ENCODE measurements around the gene GZF1.

Gene GZF1

DNA sequence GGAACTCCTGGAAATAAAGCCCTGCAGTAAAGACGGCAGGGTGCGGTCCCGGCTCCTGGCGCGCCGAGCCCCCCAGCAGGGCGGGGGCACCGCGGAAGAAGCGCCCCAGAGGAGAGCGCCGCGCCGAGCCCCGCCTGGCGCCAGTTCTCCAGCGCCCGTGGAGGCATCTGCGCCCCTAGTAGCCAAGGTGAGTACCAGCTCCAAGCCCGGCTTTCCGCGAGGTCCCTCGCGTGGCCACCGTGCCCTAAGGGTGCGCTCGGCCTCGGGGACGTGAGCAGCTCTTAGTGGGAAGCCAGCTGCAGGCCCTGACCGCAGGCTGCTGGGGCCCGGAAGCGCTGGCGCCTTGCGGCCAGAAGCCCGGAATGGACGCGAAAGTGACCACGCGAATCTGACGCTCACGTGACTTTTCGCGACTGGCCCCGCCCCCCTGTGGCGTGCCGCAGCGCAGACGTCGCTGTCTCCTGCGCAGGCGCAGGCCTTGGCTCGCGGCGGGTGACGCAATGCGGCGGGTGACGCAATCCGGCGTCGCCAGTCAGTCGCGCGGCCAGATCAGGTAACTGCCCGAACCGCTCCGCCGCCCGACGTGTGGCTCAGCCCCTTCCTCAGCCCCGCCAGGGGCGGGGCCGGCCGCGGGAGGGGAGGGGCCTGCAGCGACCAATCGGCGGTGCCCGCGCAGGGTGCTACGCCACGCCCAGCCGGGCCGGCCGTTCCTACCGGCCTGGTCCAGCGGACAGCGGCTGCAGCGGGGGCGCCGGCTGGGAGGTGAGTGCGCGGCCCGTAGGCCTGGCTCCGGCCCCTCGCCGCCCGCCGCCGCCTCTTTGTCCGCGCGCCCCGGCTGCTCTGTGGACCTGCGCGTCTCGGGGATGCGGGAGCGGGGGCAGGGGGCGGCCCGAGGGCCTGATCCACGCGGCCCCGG lies at the start of gene GZF1:
Gene GZF1, plus strand, starts transcription at position 707 of the 916 bp plus-strand sequence. CDS start 2,202 bp downstream, outside the sequence.
- peak; percentile 77 to 100 (median 97) for DNase-seq

DNA sequence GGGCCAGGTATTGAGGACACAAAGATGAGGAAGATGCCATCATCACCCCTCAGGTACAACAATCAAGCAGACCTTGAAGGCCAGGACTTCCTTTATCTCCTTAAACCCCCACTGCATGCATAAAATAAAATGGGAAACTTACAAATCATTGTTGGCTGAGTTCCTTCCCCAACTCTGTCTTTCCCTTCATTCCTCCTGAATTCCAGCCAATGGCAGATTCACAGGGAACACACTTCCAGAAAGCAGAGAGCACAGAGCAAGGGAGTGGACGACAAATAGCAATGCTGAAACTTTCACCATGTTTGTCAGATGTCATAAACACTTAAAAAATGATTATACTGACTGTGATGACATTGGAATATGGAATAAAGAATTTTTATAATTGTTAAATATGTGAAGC lies 48.7 kb upstream of the GZF1 start:
- no peak for DNase-seq

DNA sequence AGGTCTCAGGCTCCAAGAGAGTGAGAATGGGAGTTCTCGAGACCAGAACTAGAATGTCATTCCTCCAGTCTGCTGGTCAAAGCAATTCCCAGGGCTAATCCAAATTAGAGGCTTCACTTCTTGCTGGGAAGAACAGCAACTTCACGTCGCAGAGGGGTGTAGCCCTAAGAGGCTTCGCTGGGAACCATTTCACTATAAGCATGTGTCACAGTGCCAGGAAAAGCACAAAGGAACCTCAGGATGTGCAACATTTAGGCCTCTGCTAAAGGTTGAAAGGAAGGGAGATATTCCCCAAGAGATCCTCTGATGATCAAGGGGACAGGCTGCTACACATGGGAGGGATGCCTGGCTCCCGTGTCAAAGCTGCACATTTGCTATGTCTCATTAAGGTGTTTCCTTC lies 47.3 kb upstream of the GZF1 start:
- no peak for DNase-seq

DNA sequence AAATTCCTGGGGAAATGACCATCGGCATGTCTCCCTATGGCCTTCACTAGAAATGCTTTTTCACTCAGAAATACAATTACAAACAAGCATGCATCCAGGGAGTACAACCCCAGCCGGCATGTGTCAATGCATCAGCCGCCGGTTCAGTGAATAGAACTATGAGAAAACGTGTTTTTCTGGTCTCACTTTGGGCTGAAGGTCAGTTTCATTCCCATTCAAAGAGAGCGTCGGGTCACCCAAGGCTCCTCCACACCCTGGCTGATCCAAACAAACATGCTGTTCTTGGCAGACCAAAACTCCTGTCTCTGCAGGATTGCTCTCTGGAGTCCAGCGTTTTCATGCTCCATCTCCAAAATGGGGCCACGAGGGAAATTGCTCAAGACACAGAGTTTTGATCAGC lies 46.9 kb upstream of the GZF1 start:
- no peak for DNase-seq

DNA sequence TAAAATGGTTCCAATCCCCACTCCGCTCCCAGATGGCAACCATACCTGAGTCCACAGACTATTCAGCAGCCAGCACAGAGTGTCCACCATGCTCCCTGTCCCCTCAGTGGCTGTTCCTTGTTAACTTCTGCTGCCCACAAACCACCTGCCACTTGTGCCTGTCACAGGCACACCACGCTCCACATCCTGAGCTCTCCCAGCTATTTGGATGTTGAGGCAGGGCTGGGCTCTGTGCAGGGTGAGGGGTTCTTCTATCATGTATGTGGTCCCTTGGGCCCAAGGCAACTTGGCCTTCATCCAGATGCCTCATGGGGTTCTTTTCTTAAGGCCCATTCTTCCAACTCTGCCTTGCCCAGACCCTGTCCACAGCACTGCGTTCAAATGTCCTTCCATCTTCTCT lies 45.4 kb upstream of the GZF1 start:
- DNase-seq: no peak

DNA sequence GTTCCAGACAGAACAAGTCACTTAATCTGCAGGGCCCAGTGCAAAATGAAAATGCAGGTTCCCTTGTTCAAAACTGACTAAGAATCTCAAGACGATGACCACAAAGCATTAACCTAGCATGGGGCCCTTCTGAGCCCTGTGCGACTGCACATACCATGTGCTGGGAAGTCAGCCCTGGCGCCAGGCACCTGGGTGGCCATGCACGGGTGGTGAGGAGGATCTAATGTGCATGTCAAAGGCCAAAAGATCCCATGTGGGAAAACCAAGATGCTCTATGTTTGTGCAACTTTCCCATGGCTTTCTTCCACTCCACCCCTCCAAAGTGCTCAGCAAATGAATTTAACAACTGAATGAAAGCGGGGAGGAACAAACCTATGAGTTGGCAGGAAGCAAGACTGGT lies 44.9 kb upstream of the GZF1 start:
- DNase-seq: no peak

DNA sequence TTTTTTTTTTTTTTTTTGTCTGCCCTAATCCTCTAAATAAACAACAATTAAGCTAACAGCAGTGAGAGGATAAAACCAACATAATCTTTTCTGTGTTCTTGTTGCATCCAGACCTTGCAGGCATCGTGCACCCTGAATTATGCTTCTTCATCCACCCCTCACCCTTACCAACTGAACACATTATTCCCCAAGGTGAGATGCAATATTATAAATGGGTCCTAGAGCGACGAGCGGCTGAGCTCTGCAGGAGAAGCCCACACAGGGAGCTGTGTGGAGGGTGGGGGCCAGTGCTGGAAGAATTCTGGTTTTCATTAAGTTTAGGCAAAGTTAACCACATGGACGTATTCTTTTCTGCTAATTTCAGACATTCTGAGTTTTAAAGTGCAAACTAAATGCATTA lies 43.6 kb upstream of the GZF1 start:
- DNase-seq: no peak

DNA sequence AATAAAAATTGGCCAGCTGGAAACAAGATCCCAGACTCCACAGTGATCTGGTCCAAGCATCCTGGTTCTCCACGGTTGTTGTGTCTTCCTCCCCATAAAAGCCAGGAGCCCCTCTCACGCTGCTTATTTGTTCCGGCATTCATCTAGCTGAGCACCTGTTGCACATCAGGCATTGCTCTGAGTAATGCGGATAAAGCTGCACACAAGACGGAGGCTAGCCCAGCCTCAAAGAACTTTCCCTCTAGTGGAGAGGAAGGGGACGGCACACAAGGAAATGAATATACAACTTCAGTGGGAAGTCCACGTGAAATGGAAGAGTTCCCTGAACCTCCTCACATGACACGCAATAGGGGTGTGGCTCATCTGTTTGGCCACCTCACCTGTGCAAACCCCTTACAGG lies 41.7 kb upstream of the GZF1 start:
- no peak for DNase-seq

DNA sequence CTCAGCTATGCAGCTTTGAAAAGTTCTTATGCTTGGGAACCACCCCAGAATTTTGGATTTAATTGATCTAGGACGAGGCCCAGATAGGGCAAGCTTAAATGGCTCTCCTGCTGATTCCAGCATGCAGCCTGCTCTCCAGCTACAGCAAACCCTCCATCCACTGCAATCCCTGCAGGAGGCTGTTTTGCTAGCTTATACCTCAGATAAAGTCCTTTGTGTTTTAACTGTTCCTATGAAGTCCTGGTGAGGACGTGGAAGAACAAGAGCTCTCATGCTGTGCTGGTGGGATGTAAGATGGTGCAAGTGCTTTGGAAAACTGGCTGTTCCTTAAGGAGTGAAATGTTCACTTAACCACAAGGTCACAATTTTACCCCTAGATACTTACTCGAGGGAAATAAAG lies 36.9 kb upstream of the GZF1 start:
- DNase-seq: no peak

DNA sequence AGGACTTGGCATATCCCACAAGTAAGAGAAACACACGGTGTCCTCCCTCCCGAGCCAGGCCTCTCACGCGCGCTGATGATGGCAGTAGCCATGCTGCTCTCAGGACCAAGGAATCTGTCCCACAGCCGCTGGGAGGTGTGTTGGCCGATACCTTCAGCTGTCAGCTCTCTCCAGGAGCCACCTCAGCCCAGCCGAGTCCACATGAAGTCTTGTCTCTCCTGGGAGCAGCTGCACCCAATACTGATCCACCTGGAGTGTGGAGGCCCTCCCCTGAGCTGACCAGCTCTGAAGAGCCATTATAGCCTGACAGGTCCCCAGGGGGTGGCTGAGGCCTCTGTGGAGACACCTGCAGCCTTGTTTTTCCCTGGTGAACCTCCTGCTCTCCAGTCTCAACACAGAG lies 35.2 kb upstream of the GZF1 start:
- DNase-seq: no peak

DNA sequence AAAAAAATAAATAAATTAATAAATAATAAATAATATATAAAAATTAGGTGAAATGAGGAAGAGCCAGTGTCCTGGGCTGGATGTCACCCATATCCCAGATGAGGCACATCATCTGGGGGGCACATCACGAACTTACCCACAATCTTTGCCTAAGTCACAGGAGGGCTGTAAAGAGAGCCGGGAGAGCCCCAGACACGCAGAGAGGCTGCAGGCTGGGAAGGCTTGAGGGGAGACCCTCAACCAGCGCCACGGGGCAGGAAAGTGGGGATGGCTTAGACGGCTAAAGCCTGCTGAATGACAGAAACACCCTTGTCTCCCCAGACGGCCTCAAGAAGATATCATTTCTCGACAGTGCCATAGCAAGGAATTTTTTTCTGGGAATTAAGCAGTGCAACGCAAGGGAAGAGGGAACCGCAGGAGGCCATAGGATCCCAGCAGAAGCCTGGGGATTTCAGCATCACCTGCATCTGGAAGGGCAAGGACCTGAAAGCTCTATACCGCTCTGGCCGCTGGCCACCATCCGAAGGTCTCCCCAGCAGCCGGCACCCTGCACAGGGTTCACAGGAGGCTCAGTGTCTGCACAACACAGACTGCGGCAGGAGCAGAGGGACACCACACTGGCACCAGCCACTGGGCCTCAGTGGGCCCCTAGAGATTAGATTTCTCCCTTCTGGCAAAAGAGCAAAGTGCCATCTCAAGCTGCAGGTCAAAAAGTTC lies 34.2 kb upstream of the GZF1 start:
- no peak for DNase-seq

DNA sequence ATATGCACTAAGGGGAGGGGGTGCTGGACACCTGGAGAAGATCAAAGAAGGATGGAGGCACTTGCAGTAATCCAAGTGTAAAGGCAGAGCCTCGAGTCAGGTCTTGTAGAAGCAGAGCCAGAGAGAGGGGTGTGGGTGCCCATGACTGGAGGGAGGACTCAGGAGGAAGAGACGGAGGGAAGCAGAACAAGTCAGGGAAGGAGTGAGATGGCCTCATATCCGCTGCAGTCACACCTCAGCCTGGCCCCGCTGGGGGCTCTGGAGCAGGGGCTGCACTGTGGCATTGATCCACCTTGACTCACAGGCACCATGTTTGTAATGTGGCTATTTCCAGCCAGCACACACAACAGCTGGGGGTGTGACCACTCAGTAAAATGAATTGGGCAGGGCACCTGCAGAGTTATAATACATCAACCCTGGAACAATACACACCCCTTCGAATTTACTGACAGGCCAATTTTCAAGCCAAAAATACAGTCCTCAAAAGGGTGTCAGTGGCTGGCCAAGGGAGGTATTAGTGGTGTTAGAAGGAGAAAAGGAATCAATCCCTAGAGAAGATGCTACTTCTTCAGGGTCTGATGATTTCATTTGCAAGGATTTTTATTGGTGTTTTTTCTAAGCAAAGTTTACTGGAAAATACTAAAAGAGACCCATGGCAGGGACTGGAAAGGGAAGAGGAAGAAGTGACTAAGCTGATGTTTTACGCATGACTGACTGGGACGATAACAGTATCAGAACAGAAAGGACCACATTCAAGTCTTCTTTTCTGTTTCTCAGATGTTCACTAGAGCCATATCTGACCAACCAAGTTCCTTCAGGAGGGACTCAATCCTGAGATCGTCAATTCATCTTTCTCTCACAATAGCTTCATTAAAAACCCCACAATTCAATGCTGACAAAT lies 30.3 kb upstream of the GZF1 start:
- DNase-seq: no peak

DNA sequence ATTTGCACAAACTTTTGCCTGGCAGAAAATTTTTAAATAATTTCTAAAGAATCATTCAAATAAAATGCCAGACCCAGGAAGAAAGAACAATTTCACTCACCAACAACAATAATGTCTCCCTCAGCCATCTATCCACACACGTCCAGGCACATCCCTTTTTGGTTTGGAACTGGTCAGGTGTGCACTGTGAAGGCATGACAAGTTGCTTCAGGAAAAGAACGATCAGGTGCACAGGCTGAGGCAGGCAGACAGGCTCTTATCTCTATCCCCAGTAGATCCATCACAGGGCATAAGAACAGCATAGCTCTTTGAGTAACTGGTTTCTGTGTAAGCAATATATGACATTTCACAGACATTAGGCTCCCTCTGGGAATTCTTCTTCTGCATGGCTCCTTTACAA lies 29.5 kb upstream of the GZF1 start:
- DNase-seq: no peak

DNA sequence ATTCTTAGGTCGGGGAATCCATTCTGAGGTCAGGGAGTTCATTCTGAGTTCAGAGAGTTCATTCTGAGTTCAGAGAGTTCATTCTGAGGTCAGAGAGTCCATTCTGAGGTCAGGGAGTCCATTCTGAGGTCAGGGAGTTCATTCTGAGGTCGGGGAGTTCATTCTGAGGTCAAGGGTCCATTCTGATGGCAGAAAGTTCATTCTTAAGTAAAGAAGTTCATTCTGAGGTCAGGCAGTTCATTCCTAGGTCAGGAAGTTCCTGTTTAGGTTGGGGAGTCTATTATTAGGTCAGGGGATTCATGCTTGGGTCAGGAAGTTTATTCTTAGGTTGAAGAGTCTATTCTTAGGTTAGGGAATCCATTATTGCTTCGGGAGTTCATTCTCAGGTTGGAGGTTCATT lies 27.9 kb upstream of the GZF1 start:
- DNase-seq: no peak

DNA sequence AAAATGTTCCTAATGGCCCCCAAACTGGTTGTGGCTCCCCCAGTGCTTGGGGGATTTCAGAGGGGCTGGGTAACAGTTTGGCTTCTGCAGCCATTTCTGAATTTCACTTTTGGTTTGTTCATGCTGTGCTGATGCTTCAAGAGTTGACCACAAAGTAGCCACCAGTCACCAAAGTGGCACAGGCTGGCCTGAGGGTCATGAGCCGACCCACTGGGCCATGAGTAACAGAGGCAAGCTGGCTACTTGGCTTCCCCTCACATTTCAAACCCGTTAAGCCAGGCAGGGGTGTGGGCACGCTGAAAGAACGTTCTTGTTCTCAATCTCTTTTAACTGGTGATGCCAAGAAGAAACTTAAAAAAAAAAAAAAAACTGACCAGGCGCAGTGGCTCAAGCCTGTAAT lies 26.5 kb upstream of the GZF1 start:
- no peak for DNase-seq

DNA sequence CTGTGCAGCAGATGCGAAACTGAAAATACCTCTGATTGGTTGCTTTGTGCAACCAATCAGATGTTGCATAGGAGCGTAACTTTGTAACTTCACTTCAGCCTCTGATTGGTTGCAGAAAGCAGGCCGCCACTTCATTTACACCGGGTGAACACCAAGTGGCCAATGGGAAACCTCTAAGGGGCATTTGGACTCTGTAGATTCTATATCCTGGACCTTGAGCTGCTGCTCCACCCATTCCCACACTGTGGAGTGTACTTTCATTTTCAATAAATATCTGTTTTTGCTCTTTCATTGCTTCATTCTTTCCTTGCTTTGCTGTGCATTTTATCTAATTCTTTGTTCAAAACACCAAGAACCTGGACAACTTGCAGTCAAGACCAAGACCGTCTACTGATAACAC lies 25.5 kb upstream of the GZF1 start:
- no peak for DNase-seq

DNA sequence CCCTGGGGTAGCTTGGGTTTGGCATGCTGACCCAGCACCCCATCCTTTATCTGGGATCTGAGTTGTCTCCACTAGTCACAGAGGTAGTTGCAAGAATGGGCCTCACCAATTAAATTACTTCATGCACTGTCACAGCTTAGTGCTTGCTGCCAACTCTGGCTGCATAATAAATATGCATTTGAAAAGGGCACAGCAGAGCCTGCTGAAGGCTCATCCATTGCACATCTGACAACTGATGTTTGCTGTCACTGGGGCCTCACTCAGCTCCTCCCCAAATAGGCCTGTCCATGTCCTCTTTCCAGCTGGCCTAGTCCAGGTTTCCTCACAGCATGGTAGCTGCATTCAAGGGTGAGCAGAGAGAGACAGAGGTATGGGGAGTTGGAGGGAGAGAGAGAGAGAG lies 24.7 kb upstream of the GZF1 start:
- DNase-seq: no peak

DNA sequence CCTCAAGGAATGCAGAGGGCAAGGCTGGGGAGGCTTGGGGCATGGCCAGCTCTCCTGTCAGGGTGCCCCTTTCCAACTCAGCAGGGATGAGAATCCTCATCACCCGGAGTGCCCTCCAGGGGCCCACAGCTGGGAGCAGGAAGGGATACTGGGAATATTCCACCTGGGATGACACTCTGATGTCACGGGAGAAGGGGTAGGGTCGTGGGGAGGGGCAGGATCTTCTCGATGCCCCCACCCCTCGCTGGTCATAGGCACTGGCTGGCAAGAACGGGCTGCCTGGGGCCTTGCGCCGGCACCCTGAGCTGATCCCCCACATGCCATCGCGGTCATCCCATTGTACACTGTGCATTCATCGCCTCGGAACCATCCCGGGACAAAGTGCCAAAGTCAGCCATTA lies 22.0 kb upstream of the GZF1 start:
- no peak for DNase-seq

DNA sequence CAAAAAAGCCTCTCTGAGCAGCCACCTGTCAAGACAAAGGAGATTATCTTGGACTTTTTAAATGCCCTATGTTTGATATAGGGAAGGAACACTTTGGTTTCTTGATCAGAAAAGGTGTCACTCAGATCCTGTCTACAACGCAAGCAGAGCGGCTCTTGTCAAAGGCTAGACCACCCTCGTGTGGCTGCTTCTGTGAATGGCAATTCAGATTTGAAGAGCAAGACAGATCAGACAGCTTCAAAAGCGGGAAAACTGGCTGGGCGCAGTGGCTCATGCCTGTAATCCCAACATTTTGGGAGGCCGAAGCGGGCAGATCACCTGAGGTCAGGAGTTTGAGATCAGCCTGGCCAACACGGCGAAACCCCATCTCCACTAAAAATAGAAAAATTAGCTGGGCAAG lies 21.5 kb upstream of the GZF1 start:
- DNase-seq: peak in 46 of 56 donors; percentile 3 to 82 (median 40)

DNA sequence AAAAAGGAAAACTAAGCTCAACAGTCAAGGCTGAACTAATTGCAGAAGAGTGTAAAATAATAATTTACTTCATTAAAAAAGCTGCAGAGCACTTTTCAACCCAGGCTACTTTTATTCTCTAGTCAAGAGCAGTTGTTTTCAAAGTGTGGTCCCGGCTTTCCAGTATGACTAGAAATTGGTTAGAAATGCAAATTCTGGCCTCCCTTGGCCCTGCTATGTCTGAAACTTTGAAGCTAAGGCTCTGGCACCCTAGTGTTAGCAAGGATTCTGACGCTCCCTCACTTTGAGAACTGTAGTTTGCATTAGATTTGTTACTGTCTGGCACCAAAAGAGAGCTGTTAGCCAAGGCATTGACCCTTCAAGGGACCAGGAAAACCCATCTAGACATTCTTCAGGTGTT lies 20.9 kb upstream of the GZF1 start:
- DNase-seq: no peak

DNA sequence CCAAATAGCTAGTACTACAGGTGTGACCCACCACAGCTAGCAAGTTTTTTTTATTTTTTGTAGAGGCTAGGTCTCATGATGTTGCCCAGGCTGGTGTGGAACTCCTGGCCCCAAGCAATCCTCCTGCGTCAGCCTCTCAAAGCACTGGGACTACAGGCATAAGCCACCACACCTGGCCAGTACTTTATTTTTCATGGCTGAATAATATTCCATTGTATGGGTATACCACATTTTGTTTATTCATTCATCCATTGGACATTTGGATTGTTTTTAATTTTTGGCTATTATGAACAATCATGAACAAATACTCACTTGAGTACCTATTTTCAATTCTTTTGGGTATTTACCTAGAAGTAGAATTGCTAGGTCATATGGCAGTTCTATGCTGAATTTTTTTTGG lies 18.4 kb upstream of the GZF1 start:
- DNase-seq: no peak

DNA sequence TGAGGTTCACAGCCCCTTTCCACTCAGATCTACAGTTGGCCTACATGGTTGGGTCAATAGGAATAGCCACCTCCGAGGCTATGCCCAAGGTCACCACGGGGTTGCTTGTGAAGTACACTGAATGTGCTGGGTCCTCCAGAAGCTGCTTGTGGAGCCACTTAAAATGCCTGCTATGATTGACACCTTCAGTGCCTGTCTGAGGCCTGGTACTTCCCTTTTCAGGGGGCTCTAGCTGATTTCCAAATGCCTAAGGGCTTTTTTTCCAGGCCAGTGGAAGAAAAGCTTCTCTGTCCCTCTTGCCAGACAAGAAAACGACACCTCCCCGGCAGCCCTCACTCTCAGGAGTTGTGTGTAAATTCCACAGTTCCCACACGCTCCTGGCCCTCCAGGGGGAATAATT lies 17.6 kb upstream of the GZF1 start:
- DNase-seq: no peak

All from amygdala (tissue), 56 donors.